Measurements from ENCODE around the gene EMC9.

DNA sequence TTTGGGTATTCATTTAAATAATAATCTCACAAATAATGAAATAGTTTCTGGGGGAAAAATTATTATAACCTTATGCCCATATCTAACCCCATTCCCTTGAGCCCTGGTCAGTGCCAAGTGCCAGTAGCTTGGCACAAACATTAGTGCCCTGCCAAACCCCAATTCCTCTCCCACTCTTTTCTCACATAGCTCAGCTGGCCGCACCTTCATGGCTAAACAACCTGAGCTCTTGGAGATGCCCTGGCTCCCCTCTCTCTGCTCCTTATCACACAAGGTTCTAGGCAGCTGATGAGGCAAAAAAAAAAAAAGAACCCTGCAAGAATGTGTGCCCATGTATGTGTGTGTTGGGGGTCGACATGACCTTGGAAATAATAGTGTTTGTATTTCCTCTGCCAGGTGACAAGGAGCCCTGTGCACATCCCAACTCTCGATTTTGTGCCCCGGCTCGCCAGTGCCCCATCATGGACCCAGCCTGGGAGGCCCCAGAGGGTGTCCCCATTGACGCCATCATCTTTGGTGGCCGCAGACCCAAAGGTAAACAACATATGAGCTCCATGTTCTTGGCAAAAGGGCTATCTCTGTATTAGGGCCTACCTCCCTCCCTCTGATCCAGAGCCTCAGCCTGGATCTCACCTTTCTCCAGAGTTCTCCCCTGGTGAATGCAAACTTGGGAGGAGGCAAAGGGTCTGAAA lies 38.9 kb downstream of the EMC9 start:
- TF ChIP-seq, protein P1, sequence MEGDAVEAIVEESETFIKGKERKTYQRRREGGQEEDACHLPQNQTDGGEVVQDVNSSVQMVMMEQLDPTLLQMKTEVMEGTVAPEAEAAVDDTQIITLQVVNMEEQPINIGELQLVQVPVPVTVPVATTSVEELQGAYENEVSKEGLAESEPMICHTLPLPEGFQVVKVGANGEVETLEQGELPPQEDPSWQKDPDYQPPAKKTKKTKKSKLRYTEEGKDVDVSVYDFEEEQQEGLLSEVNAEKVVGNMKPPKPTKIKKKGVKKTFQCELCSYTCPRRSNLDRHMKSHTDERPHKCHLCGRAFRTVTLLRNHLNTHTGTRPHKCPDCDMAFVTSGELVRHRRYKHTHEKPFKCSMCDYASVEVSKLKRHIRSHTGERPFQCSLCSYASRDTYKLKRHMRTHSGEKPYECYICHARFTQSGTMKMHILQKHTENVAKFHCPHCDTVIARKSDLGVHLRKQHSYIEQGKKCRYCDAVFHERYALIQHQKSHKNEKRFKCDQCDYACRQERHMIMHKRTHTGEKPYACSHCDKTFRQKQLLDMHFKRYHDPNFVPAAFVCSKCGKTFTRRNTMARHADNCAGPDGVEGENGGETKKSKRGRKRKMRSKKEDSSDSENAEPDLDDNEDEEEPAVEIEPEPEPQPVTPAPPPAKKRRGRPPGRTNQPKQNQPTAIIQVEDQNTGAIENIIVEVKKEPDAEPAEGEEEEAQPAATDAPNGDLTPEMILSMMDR (IDR thresholded peaks at IDR 0.05) = no peak
- no peak for TF ChIP-seq POLR2A (IDR thresholded peaks at IDR 0.05)

Data from thyroid gland (tissue), 4 donors.